Stimulated activated CD4-positive, alpha-beta T cell treated with anti-CD3 and anti-CD28 coated beads, TNF-alpha, amount 100 ng/mL, for 1 hour (primary cell): ENCODE data around the gene DR1.
"Not testable (repeated sequence)": the region's sequence is repeated elsewhere in the genome, so short reads cannot be mapped to it uniquely, and the experiment has no call there.

Experiments
- DNase-seq, 3 donors: peaks; one replicate each; pipeline ENCODE4 v3.0.0-alpha.2; 2020; ENCODE audit warnings: low read depth in 3 of 3, low spot score in 1 of 3

Gene DR1

GRCh38 chr1:93339171-93339697, 6.5 kb upstream of the DR1 start:
- DNase-seq = no peak

DNA sequence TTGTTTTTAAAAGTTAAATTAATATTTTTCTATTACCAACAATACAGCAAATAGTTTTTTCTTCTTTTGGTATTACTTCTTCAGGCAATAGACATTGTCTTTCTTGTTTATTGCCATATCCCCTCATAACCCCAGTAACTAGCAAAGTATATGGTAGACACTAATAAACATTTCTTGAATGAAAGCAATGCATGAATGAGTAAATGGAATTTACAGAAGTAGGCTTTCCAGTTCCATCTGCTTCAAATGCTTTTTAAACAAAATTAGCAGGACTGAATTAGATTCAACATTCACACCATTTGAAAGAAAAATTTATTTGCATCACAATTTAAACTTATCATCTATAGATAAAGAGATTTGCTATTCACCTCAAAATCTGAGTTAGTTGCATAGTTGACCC, 5.6 kb upstream of the DR1 start:
- no peak for DNase-seq

GRCh38 chr1:93344484-93344883, 1.2 kb upstream of the DR1 start:
- no peak for DNase-seq

DNA sequence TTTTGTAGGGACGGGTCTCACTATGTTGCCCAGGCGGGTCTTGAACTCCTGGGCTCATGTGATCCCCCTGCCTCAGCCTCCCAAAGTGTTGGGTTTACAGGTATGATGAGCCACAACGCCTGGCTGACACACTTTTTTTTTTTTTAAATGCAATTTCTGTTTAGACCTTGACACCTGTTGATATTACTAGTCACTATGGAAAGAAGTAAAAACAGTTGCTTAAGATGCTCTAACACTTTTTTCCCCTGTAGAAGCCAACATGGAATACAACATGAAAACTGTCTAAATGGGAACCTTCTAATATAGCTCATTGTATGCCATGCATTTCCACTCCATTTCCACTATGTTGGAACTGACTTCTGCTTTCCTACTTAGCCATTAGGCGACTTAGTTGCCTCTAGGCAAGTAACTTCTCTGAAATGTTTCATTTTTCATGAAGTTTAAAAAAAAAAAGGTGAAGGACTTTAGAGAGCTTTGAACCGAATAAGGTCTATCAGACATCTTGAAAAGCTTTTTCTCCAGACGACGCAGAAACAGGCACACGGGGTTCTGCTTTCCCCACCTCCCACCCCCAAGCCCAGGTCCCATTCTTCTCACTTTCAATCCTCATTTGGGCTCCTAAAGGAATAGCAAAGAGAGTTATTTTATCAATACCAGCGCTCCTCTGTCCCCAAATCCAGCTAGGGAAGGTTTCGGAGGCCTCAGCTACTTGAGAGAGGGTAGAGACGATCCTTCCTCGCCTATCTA, 648 bp upstream of the DR1 start:
- no peak for DNase-seq

GRCh38 chr1:93346421-93346993, 800 bp downstream of the DR1 start:
- no peak for DNase-seq

- no peak for DNase-seq
These were observed 1.7 kb downstream of the DR1 start for GRCh38 chr1:93347334-93347899.

- DNase-seq = no peak
These were observed 2.5 kb downstream of the DR1 start for GRCh38 chr1:93348104-93348728.

- no peak for DNase-seq
These were observed 3.8 kb downstream of the DR1 start for GRCh38 chr1:93349231-93350135.

- no peak for DNase-seq
These were observed 4.6 kb downstream of the DR1 start for GRCh38 chr1:93350322-93350721.

DNA sequence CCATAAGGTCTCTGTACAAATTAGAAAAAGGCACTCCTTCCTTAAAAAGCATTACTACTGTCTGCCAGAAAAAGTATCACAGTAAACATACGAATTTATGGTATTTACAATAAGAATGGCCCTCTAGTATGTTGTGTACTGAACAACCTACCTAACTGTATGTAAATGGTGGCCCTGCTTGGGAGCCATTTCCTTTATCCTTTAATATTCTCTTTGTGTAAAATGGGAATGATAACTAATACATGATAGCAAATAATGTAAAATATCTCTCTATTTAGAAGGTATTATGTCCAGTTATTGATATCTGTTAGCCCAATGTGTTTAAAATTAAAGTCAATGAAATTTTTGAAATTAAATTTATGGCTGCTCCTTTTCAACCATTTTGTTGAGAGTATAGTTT, 5.2 kb downstream of the DR1 start:
- DNase-seq = no peak

DNA sequence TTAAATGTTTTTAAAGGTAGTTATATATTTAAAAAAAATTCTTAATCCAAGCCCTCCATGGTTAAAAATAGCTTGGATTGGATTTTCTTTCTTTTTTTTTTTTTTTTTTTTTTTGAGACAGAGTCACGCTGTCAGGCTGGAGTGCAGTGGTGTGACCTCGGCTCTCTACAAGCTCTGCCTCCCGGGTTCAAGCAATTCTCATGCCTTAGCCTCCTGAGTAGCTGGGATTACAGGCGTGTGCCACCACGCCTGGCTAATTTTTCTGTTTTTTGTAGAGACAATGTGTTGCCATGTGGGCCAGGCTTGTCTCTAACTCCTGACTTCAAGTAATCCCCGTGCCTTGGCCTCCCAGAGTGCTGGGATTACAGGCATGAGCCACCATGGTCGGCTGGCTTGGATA, 5.6 kb downstream of the DR1 start:
- not testable (repeated sequence) for DNase-seq

DNA sequence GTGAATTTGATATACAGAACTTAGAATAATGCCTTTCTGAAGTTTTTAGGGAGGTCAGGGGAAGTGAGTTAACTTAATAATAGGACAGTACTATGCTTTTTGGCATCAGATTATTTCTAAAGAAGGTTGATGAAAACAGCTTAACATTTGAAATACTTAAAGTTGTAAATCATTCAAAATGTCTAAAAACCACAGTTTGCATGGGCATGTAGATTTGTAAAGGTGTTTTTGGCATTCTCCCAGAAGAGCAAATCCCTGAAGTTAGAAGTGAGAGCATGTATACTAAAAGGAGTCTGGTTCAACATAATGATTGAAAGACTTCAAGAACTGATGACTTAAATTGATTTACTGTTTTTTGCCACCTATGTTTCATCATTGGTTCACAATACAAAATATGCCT, 6.7 kb downstream of the DR1 start:
- no peak for DNase-seq

DNA sequence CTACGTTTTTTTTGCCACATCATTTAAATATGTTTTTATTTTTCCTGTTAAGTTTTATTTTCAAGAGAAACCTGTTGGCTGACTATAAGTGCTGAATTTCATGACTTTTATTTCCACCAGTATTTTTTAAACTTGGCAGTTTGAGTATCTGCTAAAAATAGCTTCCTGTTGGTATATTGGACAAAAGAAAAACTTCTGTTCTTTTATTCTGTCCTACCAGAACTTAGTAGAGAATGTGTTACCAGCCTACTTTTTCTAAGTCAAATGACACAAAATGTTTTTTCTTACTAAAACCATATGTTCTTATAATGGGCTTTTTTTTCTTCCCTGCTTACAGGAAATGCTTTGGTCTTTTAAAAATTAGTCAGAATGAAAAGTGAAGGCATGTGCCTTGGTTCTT, 7.6 kb downstream of the DR1 start:
- DNase-seq = no peak

DNA sequence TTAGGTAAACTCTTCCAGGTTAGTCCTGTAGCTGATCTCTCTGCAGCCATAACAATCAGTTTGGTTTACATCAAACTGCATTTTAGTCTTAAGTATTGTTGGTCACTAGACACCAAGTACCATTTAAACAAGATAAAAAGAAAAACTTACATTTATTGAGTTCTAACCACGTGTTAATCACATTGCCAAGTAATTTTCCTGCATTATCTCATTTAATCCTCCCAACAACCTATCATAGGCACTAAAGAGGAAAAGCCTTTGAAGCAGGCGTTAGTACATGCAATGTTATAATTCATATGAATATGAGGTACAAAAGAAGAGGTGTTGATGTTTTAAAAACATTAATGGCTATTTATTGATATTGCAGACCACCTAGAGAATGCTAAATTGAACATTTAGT, 9.0 kb downstream of the DR1 start:
- DNase-seq = no peak

- DNase-seq = no peak
These were observed 11.5 kb downstream of the DR1 start for GRCh38 chr1:93357242-93357641.

- no peak for DNase-seq
These were observed 12.6 kb downstream of the DR1 start for GRCh38 chr1:93358293-93358692.

DNA sequence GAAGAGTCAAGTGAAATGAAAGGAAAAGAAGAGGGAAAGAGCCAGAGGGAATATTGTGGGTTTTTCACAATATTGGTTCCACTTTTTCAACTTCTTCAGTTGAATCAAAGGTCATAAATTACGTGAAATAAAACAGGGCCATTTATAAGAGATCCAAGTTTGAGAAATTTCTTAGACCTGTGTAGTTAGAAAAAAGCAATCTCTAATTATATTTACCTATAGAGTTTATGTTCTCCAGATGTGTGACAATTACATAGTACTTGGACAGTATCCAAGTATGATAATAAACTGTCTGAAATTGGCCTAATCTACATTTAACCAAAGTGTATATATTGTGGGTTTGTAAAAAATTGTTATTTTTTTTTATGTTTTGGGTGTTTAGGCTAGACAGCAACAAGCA, 14.4 kb downstream of the DR1 start:
- no peak for DNase-seq

DNA sequence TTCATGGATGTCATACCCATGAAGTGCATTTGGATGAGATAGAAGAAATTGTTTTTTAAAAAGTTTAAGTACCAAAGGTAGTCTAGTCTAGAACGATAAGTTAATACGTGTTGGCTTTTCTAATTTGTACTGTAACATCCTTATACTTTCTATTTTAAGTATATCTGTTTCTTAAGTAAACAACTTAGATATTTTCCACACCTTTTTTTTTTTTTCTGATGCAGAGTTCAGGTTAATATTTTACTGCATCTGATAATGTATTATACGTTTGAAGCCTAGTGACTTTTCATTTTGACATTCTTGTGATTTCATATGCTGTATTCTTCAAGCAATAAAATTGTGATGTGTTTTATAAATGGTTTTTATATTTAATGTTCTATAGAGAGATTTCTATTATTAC, 16.5 kb downstream of the DR1 start:
- DNase-seq = no peak

DNA sequence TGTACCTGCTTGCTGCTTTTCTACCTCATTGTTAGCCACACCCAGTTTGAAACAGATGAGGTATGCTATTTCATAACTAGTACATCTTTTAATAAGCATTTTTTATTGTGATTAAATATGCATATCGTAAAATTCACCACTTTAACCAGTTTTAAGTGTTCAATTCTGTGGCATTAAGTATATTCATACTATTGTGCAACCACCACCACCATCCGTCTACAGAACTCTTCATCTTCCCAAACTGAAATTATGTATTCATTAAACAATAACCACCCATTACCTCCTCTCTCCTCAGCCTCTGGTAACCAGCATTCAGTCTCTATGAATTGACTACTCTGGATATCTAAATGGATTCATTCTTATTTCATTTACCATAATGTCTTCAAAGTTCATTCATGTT, 20.1 kb downstream of the DR1 start:
- no peak for DNase-seq

- no peak for DNase-seq
These were observed 24.0 kb downstream of the DR1 start for GRCh38 chr1:93369734-93370133.
